Loucy (cell line): ENCODE measurements around the gene KREMEN1.

ENCODE experiments used
- H2AFZ ChIP-seq: fragments of 200-600 bp; sonication (generic); 2 replicates; pipeline ENCODE4 v1.6.0; 2016; ENCODE audit warnings: antibody characterized with exemption, mild to moderate bottlenecking, low read length, moderate library complexity
- H3F3A ChIP-seq: fragments of 200-600 bp; 2 replicates; pipeline ENCODE4 v1.6.0; 2016; ENCODE audit warnings: antibody characterized with exemption, low read depth, mild to moderate bottlenecking
- H3K27me3 ChIP-seq: fragments of 200-600 bp; sonication (generic); 2 replicates; pipeline ENCODE4 v1.6.1; 2014; ENCODE audit warnings: low read length, mild to moderate bottlenecking; ENCODE audit not compliant: insufficient read depth, poor library complexity, severe bottlenecking
- H3K36me3 ChIP-seq: fragments of 200-600 bp; sonication (generic); 2 replicates; pipeline ENCODE4 v1.6.1; 2016; ENCODE audit warnings: low read length; ENCODE audit not compliant: insufficient read depth
- H3K4me1 ChIP-seq: fragments of 200-600 bp; sonication (generic); 2 replicates; pipeline ENCODE4 v1.5.1; 2014; ENCODE audit warnings: low read length, mild to moderate bottlenecking; ENCODE audit not compliant: insufficient read depth, poor library complexity, severe bottlenecking
- H3K4me2 ChIP-seq: fragments of 200-600 bp; sonication (generic); 2 replicates; pipeline ENCODE4 v1.6.0; 2014; ENCODE audit warnings: antibody characterized with exemption, low read length, low read depth, mild to moderate bottlenecking; ENCODE audit not compliant: poor library complexity, severe bottlenecking
- H3K4me3 ChIP-seq: fragments of 200-600 bp; sonication (generic); 2 replicates; pipeline ENCODE4 v1.5.1; 2014; ENCODE audit warnings: low read length, mild to moderate bottlenecking, mixed read lengths; ENCODE audit not compliant: poor library complexity, severe bottlenecking
- H3K79me2 ChIP-seq: fragments of 200-600 bp; sonication (generic); 2 replicates; pipeline ENCODE4 v1.6.1; 2014; ENCODE audit warnings: low read length; ENCODE audit not compliant: insufficient read depth
- H3K9ac ChIP-seq: fragments of 200-600 bp; sonication (generic); 2 replicates; pipeline ENCODE4 v1.6.0; 2014; ENCODE audit warnings: mild to moderate bottlenecking, low read depth, low read length, moderate library complexity; ENCODE audit not compliant: poor library complexity, severe bottlenecking
- H3K9me2 ChIP-seq: fragments of 200-600 bp; sonication (generic); replicated peaks from 2 replicates; pipeline ENCODE4 v1.6.1; 2016; ENCODE audit warnings: low read depth, low read length, mixed read lengths
- H3K9me3 ChIP-seq: fragments of 200-600 bp; sonication (generic); 2 replicates; pipeline ENCODE4 v1.6.1; 2014; ENCODE audit warnings: mild to moderate bottlenecking, antibody characterized with exemption, low read length, low read depth; ENCODE audit not compliant: insufficient read depth
- H4K20me1 ChIP-seq: fragments of 200-600 bp; sonication (generic); 2 replicates; pipeline ENCODE4 v1.6.0; 2014; ENCODE audit warnings: antibody characterized with exemption, low read length, mild to moderate bottlenecking; ENCODE audit not compliant: insufficient read depth, poor library complexity, severe bottlenecking
- CTCF ChIP-seq: fragments of 200-600 bp; sonication (generic); conservative IDR thresholded peaks from 2 replicates; pipeline ENCODE4 v1.5.1; 2014; ENCODE audit warnings: mild to moderate bottlenecking, antibody characterized with exemption, low read length
- EZH2phosphoT487 ChIP-seq: fragments of 200-600 bp; IDR thresholded peaks from 2 replicates; pipeline ENCODE4 v1.6.1; 2018; ENCODE audit warnings: antibody characterized with exemption, mild to moderate bottlenecking, moderate library complexity, borderline replicate concordance

Gene KREMEN1

GRCh38 chr22:29096736-29097669 lies 24.2 kb downstream of the KREMEN1 start:
- no peak overlapping the region for H3K9ac ChIP-seq
- H3K4me3 ChIP-seq, result no peak overlapping the region
- H3F3A ChIP-seq, result no peaks in the 10 kb centered on the region
- no peaks in the 10 kb centered on the region for H3K4me1 ChIP-seq
- H3K9me2 ChIP-seq, result no peaks in the 10 kb centered on the region
- no peaks in the 10 kb centered on the region for H4K20me1 ChIP-seq
- H2AFZ ChIP-seq, result no peak overlapping the region
- no peaks in the 10 kb centered on the region for H3K9me3 ChIP-seq
- no peaks in the 10 kb centered on the region for H3K79me2 ChIP-seq
- no peaks in the 10 kb centered on the region for H3K36me3 ChIP-seq
- TF ChIP-seq CTCF, result no peak
- no peak for TF ChIP-seq EZH2phosphoT487
- H3K4me2 ChIP-seq, result no peak overlapping the region
- H3K27me3 ChIP-seq, result no peaks in the 10 kb centered on the region

GRCh38 chr22:29098296-29098695 lies 25.5 kb downstream of the KREMEN1 start:
- Histone ChIP-seq H3K79me2 (no peaks in the 10 kb centered on the region), H3K9me2 (no peaks in the 10 kb centered on the region), H3K4me2 (no peak overlapping the region), H3K4me3 (no peak overlapping the region), H3K9ac (no peak overlapping the region), H2AFZ (no peak overlapping the region), H3K4me1 (no peaks in the 10 kb centered on the region), H3F3A (no peaks in the 10 kb centered on the region), H3K36me3 (no peaks in the 10 kb centered on the region), H3K27me3 (no peaks in the 10 kb centered on the region), H4K20me1 (no peaks in the 10 kb centered on the region), H3K9me3 (no peaks in the 10 kb centered on the region)
- no peak for TF ChIP-seq CTCF
- TF ChIP-seq EZH2phosphoT487, result no peak

- Histone ChIP-seq H3K27me3 (no peaks in the 10 kb centered on the region), H3K36me3 (no peaks in the 10 kb centered on the region), H3F3A (no peaks in the 10 kb centered on the region), H3K9ac (no peak overlapping the region), H3K9me3 (no peaks in the 10 kb centered on the region), H3K4me1 (no peaks in the 10 kb centered on the region), H3K4me3 (no peak overlapping the region), H2AFZ (no peak overlapping the region), H3K9me2 (no peaks in the 10 kb centered on the region), H3K4me2 (no peak overlapping the region), H4K20me1 (no peaks in the 10 kb centered on the region), H3K79me2 (no peaks in the 10 kb centered on the region)
- TF ChIP-seq CTCF, result no peak
- TF ChIP-seq EZH2phosphoT487, result no peak
These were observed 29.5 kb downstream of the KREMEN1 start for GRCh38 chr22:29102300-29102699.
